HG03196 (cell line): ENCODE data around the gene SRSF5.
"Not testable (repeated sequence)": the region's sequence is repeated elsewhere in the genome, so short reads cannot be mapped to it uniquely, and the experiment has no call there.

Experiments
- ATAC-seq: cut with Tn5 transposase; IDR thresholded peaks from one replicate; pipeline ENCODE4 v1.9.1; 2021; ENCODE audit not compliant: unreplicated experiment

SRSF5 gene

GRCh38 chr14:69807192-69807591 is 40.2 kb downstream of the SRSF5 start:
- ATAC-seq, result no peak

- no peak for ATAC-seq
Observed at GRCh38 chr14:69808919-69809808, 42.2 kb downstream of the SRSF5 start.

GRCh38 chr14:69811227-69811867 is 44.4 kb downstream of the SRSF5 start:
- ATAC-seq, result no peak

GRCh38 chr14:69811868-69812252 is 44.9 kb downstream of the SRSF5 start:
- no peak for ATAC-seq

GRCh38 chr14:69812711-69813110 is 45.8 kb downstream of the SRSF5 start:
- ATAC-seq, result no peak

GRCh38 chr14:69813346-69813745 is 46.4 kb downstream of the SRSF5 start:
- not testable (repeated sequence) for ATAC-seq

GRCh38 chr14:69814397-69814796 is 47.5 kb downstream of the SRSF5 start:
- no peak for ATAC-seq

- ATAC-seq, result no peak
Observed at GRCh38 chr14:69815556-69815955, 48.6 kb downstream of the SRSF5 start.

GRCh38 chr14:69816216-69816615 is 49.3 kb downstream of the SRSF5 start:
- ATAC-seq, result no peak

- no peak for ATAC-seq
Observed at GRCh38 chr14:69818758-69819191, 51.8 kb downstream of the SRSF5 start.

GRCh38 chr14:69819607-69820006 is 52.7 kb downstream of the SRSF5 start:
- ATAC-seq, result no peak

- no peak for ATAC-seq
Observed at GRCh38 chr14:69820991-69821390, 54.0 kb downstream of the SRSF5 start.
